ENCODE measurements around the gene IPO4.

DNA sequence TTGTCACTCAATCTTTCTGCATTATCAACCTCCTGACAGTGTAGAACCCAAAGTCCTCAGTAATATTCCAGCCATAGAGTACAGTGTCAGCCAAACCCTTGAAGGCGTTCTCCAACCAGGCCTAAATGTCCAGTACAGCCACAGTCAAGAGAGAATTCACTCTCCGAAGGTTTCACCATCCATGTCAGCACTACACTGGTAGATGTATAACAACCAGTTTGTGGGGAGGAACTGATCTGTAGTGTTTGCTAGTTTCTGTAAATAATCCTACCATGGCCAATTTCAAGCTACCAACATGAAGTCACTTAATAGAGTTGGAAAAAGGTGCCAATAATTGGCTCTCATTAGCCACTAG lies 27.7 kb upstream of the IPO4 start:
- no peak for TF ChIP-seq EZH2 (optimal IDR thresholded peaks at IDR 0.05; ENCODE audit: low read depth, low read length)
- TF ChIP-seq, protein P1, sequence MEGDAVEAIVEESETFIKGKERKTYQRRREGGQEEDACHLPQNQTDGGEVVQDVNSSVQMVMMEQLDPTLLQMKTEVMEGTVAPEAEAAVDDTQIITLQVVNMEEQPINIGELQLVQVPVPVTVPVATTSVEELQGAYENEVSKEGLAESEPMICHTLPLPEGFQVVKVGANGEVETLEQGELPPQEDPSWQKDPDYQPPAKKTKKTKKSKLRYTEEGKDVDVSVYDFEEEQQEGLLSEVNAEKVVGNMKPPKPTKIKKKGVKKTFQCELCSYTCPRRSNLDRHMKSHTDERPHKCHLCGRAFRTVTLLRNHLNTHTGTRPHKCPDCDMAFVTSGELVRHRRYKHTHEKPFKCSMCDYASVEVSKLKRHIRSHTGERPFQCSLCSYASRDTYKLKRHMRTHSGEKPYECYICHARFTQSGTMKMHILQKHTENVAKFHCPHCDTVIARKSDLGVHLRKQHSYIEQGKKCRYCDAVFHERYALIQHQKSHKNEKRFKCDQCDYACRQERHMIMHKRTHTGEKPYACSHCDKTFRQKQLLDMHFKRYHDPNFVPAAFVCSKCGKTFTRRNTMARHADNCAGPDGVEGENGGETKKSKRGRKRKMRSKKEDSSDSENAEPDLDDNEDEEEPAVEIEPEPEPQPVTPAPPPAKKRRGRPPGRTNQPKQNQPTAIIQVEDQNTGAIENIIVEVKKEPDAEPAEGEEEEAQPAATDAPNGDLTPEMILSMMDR (IDR thresholded peaks at IDR 0.05; ENCODE audit: low read length), result no peak
